HepG2 (cell line): ENCODE measurements around the gene PCYT2. TPM values are rescaled to one million over a fixed set of nuclear protein-coding genes. Genes with fewer than 3 reads are reported as not detected.

Experiments
- ATAC-seq: fragments of 200-7000 bp; cut with Tn5 transposase; 3 replicates; pipeline ENCODE4 v1.9.1; 2020; ENCODE audit warnings: mild to moderate bottlenecking, moderate library complexity
- BruUV-seq: library from RNA; stranded (reverse); fragments of 400-500 nt; replicated peaks from 2 replicates; lab custom pipeline; 2021; lab: Mats Ljungman, UMichigan
- CTCF ChIA-PET: fragments of 300-600 bp; formaldehyde crosslinking; extraction: SDS; loops from one replicate; lab custom pipeline; 2021; ENCODE audit warnings: low total read pairs, inconsistent platforms, low intra/inter-chr PET ratio; lab: Yijun Ruan, JAX
- POLR2A ChIA-PET: fragments of 350-600 bp; sonication (Branson Sonifier 250); formaldehyde crosslinking; loops from one replicate; lab custom pipeline; 2020; ENCODE audit warnings: antibody characterized with exemption, inconsistent platforms; lab: Yijun Ruan, JAX
- DNase-seq: peaks from one replicate; pipeline ENCODE4 v3.0.0-alpha.2; 2015; ENCODE audit warnings: low spot score
- FAIRE-seq: peaks from 3 replicates; lab custom pipeline; 2011; peaks lifted over from hg19 to GRCh38; lab: Jason Lieb, UNC
- H2AFZ ChIP-seq: one replicate; pipeline ENCODE4 v1.6.1; 2011; ENCODE audit warnings: low read length, inconsistent platforms
- H3K27ac ChIP-seq: fragments of 300-600 bp; 3 replicates; pipeline ENCODE4 v1.8.0; 2011; ENCODE audit warnings: mixed run types, mild to moderate bottlenecking, mixed read lengths, low read length, inconsistent platforms; ENCODE audit not compliant: insufficient read depth; ENCODE audit errors: extremely low read length
- H3K27me3 ChIP-seq, 2 experiments: fragments of 200-600 bp in 1 of 2; 2 replicates in 1 of 2; 3 replicates in 1 of 2; pipeline versions ENCODE4 v1.6.0 to v1.8.0; 2011; ENCODE audit warnings: low read length in 2 of 2, mild to moderate bottlenecking in 2 of 2, moderate library complexity in 2 of 2, inconsistent platforms in 1 of 2; ENCODE audit not compliant: insufficient read depth in 2 of 2, control insufficient read depth in 1 of 2
- H3K36me3 ChIP-seq, 2 experiments: fragments of 200-600 bp in 1 of 2; replicated peaks in 1 of 2; 2 replicates in 1 of 2; 3 replicates in 1 of 2; pipeline versions ENCODE4 v1.5.1 to v1.8.0; 2011; ENCODE audit warnings: low read length in 2 of 2, inconsistent platforms in 1 of 2; ENCODE audit not compliant: insufficient read depth in 2 of 2, control insufficient read depth in 1 of 2
- H3K4me1 ChIP-seq: 2 replicates; pipeline ENCODE4 v1.5.1; 2012; ENCODE audit warnings: low read length, inconsistent platforms; ENCODE audit not compliant: insufficient read depth
- H3K4me2 ChIP-seq: 2 replicates; pipeline ENCODE4 v1.6.0; 2011; ENCODE audit warnings: low read depth, low read length, inconsistent platforms
- H3K4me3 ChIP-seq, 3 experiments: fragments of 200-600 bp in 1 of 3; sonication (generic), shearing (Covaris generic) in 1 of 3; replicated peaks in 1 of 3; 2 replicates each; pipeline ENCODE4 v1.5.1; 2011 to 2016; ENCODE audit warnings: low read length in 3 of 3, inconsistent platforms in 2 of 3, low read depth in 2 of 3, mild to moderate bottlenecking in 2 of 3, control low read depth in 1 of 3, mixed read lengths in 1 of 3; ENCODE audit not compliant: insufficient read depth in 1 of 3
- H3K79me2 ChIP-seq: one replicate; pipeline ENCODE4 v1.6.1; 2011; ENCODE audit warnings: low read length, inconsistent platforms; ENCODE audit not compliant: insufficient read depth
- H3K9ac ChIP-seq: 2 replicates; pipeline ENCODE4 v1.6.0; 2011; ENCODE audit warnings: mild to moderate bottlenecking, low read depth, low read length, inconsistent platforms; ENCODE audit not compliant: insufficient read depth
- H3K9me3 ChIP-seq: 2 replicates; pipeline ENCODE4 v1.5.1; 2012; ENCODE audit warnings: mild to moderate bottlenecking, low read length
- H4K20me1 ChIP-seq: 2 replicates; pipeline ENCODE4 v1.6.0; 2011; ENCODE audit warnings: inconsistent platforms, mild to moderate bottlenecking, low read length, moderate library complexity; ENCODE audit not compliant: insufficient read depth
- AKAP8 ChIP-seq: sonication (generic); formaldehyde crosslinking; IDR thresholded peaks from 2 replicates; pipeline ENCODE4 v1.5.1; 2020; ENCODE audit warnings: mild to moderate bottlenecking, missing genetic modification reagents
- HES4 ChIP-seq: sonication (generic); formaldehyde crosslinking; IDR thresholded peaks from 2 replicates; pipeline ENCODE4 v1.9.0; 2021; ENCODE audit warnings: mild to moderate bottlenecking, missing genetic modification reagents, borderline replicate concordance
- MEF2D ChIP-seq: sonication (generic); formaldehyde crosslinking; IDR thresholded peaks from 2 replicates; pipeline ENCODE4 v1.5.1; 2020; ENCODE audit warnings: mild to moderate bottlenecking, missing genetic modification reagents
- PHF8 ChIP-seq: sonication (generic); formaldehyde crosslinking; IDR thresholded peaks from 2 replicates; pipeline ENCODE4 v1.5.0; 2020; ENCODE audit warnings: missing genetic modification reagents
- ZFP37 ChIP-seq: sonication (generic); formaldehyde crosslinking; IDR thresholded peaks from 2 replicates; pipeline ENCODE4 v1.4.0; 2020; ENCODE audit warnings: missing genetic modification reagents, borderline replicate concordance
- ZHX1 ChIP-seq: sonication (generic); formaldehyde crosslinking; IDR thresholded peaks from 2 replicates; pipeline ENCODE4 v1.8.1; 2022; ENCODE audit warnings: low read depth, mild to moderate bottlenecking, missing genetic modification reagents
- ZKSCAN1 ChIP-seq: fragments of 150-350 bp; IDR thresholded peaks from 2 replicates; pipeline ENCODE4 v1.6.1; 2014; ENCODE audit warnings: low read length
- ZNF318 ChIP-seq: sonication (generic); formaldehyde crosslinking; IDR thresholded peaks from 2 replicates; pipeline ENCODE4 v1.4.0; 2020; ENCODE audit warnings: mild to moderate bottlenecking, missing genetic modification reagents
- ZNF562 ChIP-seq: sonication (generic); formaldehyde crosslinking; IDR thresholded peaks from 2 replicates; pipeline ENCODE4 v1.8.0; 2022; ENCODE audit warnings: missing genetic modification reagents, borderline replicate concordance
- ZNF644 ChIP-seq: IDR thresholded peaks from 2 replicates; pipeline ENCODE4 v1.6.1; 2016; ENCODE audit warnings: low read depth
- ZNF792 ChIP-seq: IDR thresholded peaks from 2 replicates; pipeline ENCODE4 v1.6.1; 2016
- WGBS: methylation state at CpG from one replicate; pipeline ENCODE4 v1.1.6; 2017; ENCODE audit warnings: low lambda C conversion rate; 5-methylcytosine and 5-hydroxymethylcytosine counted together
- in situ Hi-C: cut with HindIII; loops from 2 replicates; pipeline ENCODE4 v1.10.0; 2017; ENCODE audit warnings: low pct_unique_long_range_greater_than_20kb; ENCODE audit not compliant: extremely low pct_ligation_motif_present
- intact Hi-C: fragments of 100-400 bp; cut with micrococcal nuclease; formaldehyde crosslinking; loops from one replicate; pipeline ENCODE4 v1.10.0; 2022; ENCODE audit not compliant: unreplicated experiment
- polyA plus RNA-seq, 8 experiments: library from polyadenylated mRNA; depleted of rRNA in 3 of 8; stranded (reverse) in 7 of 8; unstranded in 1 of 8; fragments of >200 nt; fragmentation: Illumina TruSeq in 4 of 8; extraction: Trizol in 4 of 8; gene quantifications; 2 replicates each; pipeline versions ENCODE4 v1.2.1 to v1.2.3, GENCODE V29; 2011 to 2016; ENCODE audit warnings: low read depth in 4 of 8, missing spikeins in 1 of 8, mixed read lengths in 1 of 8; ENCODE audit not compliant: insufficient read depth in 1 of 8
- total RNA-seq, 5 experiments: library from RNA; depleted of rRNA; stranded (reverse); fragments of >200 nt; fragmentation: Illumina TruSeq; extraction: Trizol; gene quantifications; 2 replicates each; pipeline ENCODE4 v1.2.3, GENCODE V29; 2016; ENCODE audit warnings: low read depth in 1 of 5

PCYT2 gene
- total and polyA plus RNA-seq, 2 of the 13 experiments (the other 11 are each of a cell fraction or from before 2014, with no cell fraction given), result 147 to 297 TPM

GRCh38 chr17:81900181-81900820 is 10.9 kb downstream of the PCYT2 start (continued):
- TF ChIP-seq ZNF318 (CRISPR knock-in tag), result 0 out of 2 replicates have a peak, but pooled peaks have one; percentile 10

GRCh38 chr17:81899514-81900166 is 11.6 kb downstream of the PCYT2 start:
- Histone ChIP-seq H3K4me3 (no peak overlapping the region), H3K9me3 (no peaks in the 10 kb centered on the region), H2AFZ (no peak overlapping the region), H3K4me1 (peaks cover 16% of the 10 kb centered on the region), H3K27ac (no peak overlapping the region), H3K9ac (no peak overlapping the region), H3K79me2 (no peaks in the 10 kb centered on the region), H4K20me1 (peaks cover 5% of the 10 kb centered on the region; the same call in 1 of the 2 replicates), H3K27me3 (no peaks in the 10 kb centered on the region), H3K4me2 (no peak overlapping the region), H3K36me3 (peaks cover 18 to 37% of the 10 kb centered on the region in 2 experiments; a peak in 4 of 5 replicates)
- WGBS, result 94% methylated on average over 15 of the region's 22 CpGs
- BruUV-seq, result no TSS peak
- POLR2A ChIA-PET, result interaction anchor here (1.0 to 2.8 kb wide), 2 partner anchors 10 to 11 kb away, joined by 4 to 16 read pairs; partner anchors contain the start of gene PCYT2
- in situ Hi-C loops, result no loop called here
- ATAC-seq (peak; percentile 7), FAIRE-seq (no peak), DNase-seq (no peak)
- intact Hi-C loops, result no loop called here
- CTCF ChIA-PET, result no interaction called here
- 0 out of 2 replicates have a peak, but pooled peaks have one; percentile 0 for TF ChIP-seq ZHX1
- no peak for TF ChIP-seq HES4 (CRISPR knock-in tag)
- TF ChIP-seq PHF8 (CRISPR knock-in tag), result no peak
- no peak for TF ChIP-seq ZNF644
- TF ChIP-seq MEF2D (CRISPR knock-in tag), result no peak
- no peak for TF ChIP-seq AKAP8 (CRISPR knock-in tag)
- TF ChIP-seq ZNF792, result no peak
- TF ChIP-seq ZNF562 (CRISPR knock-in tag), result 0 out of 2 replicates have a peak, but pooled peaks have one; percentile 12
- TF ChIP-seq ZFP37 (CRISPR knock-in tag), result no peak
- no peak for TF ChIP-seq ZKSCAN1
